Psoas muscle (tissue), 8 donors: ENCODE data around the gene DIP2C. TPM values are rescaled to one million over a fixed set of nuclear protein-coding genes. Genes with fewer than 3 reads are reported as not detected.
A peak's percentile ranks its signal among the peaks of the same experiment; 100 is the strongest.
"Not testable (repeated sequence)": the region's sequence is repeated elsewhere in the genome, so short reads cannot be mapped to it uniquely, and the experiment has no call there.

ENCODE experiments used
- ATAC-seq, 4 donors: fragments of 200-7000 bp; cut with Tn5 transposase; one replicate each; pipeline ENCODE4 v1.9.1; 2020; ENCODE audit warnings: moderate library complexity in 3 of 4, mild to moderate bottlenecking in 2 of 4
- DNase-seq, 2 donors: peaks; one replicate each; pipeline ENCODE4 v3.0.0-alpha.2; 2020
- H3K27ac ChIP-seq: fragments of 200-600 bp; one replicate; pipeline ENCODE4 v1.8.0; 2022
- H3K27me3 ChIP-seq, 3 donors: fragments of 200-600 bp in 1 of 3; one replicate each; pipeline versions ENCODE4 v1.6.1 to v1.8.0; 2013 to 2022; ENCODE audit warnings: low read length in 2 of 3, mild to moderate bottlenecking in 2 of 3, moderate library complexity in 1 of 3; ENCODE audit not compliant: insufficient read depth in 3 of 3
- H3K36me3 ChIP-seq, 2 donors: fragments of 200-600 bp in 1 of 2; one replicate each; pipeline versions ENCODE4 v1.6.1 to v1.8.0; 2013 to 2022; ENCODE audit warnings: low read depth in 1 of 2, mild to moderate bottlenecking in 1 of 2, moderate library complexity in 1 of 2; ENCODE audit not compliant: insufficient read depth in 1 of 2
- H3K4me1 ChIP-seq: fragments of 200-600 bp; one replicate; pipeline ENCODE4 v1.8.0; 2022
- H3K4me3 ChIP-seq: fragments of 200-600 bp; one replicate; pipeline ENCODE4 v1.8.0; 2022; ENCODE audit warnings: mild to moderate bottlenecking
- H3K9me3 ChIP-seq: fragments of 200-600 bp; one replicate; pipeline ENCODE4 v1.8.0; 2022
- WGBS, 3 donors: extraction: QIAGEN DNeasy Blood & Tissue Kit; methylation state at CpG; one replicate each; pipeline versions ENCODE4 v1.1.6 to v1.1.7; 2013; 5-methylcytosine and 5-hydroxymethylcytosine counted together
- intact Hi-C, 2 donors: fragments of 100-400 bp; cut with DNase I; formaldehyde crosslinking; loops; one replicate each; pipeline versions ENCODE4 v1.11.0 to v1.14.2; 2022
- polyA plus RNA-seq, 3 donors: library from polyadenylated mRNA; stranded (reverse); fragments of 200-250 nt; gene quantifications; one replicate each; pipeline ENCODE4 v1.2.3, GENCODE V29; 2013
- total RNA-seq, 4 donors: library from RNA; stranded (reverse); fragmentation: NEBNext Ultra II Directional in 2 of 4; extraction: Animal tissue kit (Norgen Biotek cat#: 25700) in 2 of 4; gene quantifications; one replicate each; pipeline versions ENCODE4 v1.2.1 to v1.2.4, GENCODE V29; 2021 to 2023
- TF ChIP-seq, protein P1 (sequence below): fragments of 200-600 bp; IDR thresholded peaks from one replicate; pipeline ENCODE4 v1.8.0; 2022; ENCODE audit warnings: antibody characterized with exemption
- donor health status: healthy with polysubstance abuse.
- donor health status: DM: no; HTN: no; CAD: no; lungs with moderate emphysema.
- donor health status: Bipolar disorder and iron deficiency.
- donor health status: healthy.
- donor health status: DM: yes; HTN: yes; CAD: no.
- donor health status: DM: no; HTN: no; CAD: no.
- donor health status: DM: no; HTN: no; CAD: no.
- donor health status: DM: yes; HTN: yes; CAD: no.

The DIP2C gene
- total and polyA plus RNA-seq, 7 donors = 7.7 to 32.0 (median 25.0) TPM

DNA sequence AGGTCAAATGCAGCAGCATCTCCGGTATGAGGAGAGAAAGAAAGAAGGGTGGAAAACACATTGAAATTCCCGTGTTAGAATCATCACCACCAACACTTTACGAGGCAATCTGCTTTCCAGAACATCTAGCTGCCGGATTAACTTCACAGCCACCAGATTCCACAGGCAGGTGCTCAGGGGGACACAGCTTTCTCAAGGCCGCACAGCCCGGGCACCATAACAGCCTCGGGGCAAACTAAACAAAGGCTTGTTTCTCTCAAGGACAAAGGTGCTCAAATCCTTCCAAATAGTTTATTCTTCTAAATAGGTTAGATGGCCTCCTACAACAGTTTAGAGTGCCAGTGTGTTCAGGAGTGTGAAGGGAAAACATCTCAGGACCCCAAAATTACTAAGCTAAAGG, 156.3 kb downstream of the DIP2C start:
- Histone ChIP-seq H3K27ac (no peak overlapping the region), H3K27me3 (no peaks in the 10 kb centered on the region), H3K36me3 (no peaks in the 10 kb centered on the region), H3K4me3 (no peak overlapping the region), H3K9me3 (no peaks in the 10 kb centered on the region), H3K4me1 (no peaks in the 10 kb centered on the region)
- no peak for DNase-seq
- ATAC-seq = no peak
- TF ChIP-seq, protein P1, sequence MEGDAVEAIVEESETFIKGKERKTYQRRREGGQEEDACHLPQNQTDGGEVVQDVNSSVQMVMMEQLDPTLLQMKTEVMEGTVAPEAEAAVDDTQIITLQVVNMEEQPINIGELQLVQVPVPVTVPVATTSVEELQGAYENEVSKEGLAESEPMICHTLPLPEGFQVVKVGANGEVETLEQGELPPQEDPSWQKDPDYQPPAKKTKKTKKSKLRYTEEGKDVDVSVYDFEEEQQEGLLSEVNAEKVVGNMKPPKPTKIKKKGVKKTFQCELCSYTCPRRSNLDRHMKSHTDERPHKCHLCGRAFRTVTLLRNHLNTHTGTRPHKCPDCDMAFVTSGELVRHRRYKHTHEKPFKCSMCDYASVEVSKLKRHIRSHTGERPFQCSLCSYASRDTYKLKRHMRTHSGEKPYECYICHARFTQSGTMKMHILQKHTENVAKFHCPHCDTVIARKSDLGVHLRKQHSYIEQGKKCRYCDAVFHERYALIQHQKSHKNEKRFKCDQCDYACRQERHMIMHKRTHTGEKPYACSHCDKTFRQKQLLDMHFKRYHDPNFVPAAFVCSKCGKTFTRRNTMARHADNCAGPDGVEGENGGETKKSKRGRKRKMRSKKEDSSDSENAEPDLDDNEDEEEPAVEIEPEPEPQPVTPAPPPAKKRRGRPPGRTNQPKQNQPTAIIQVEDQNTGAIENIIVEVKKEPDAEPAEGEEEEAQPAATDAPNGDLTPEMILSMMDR = no peak
- WGBS, 3 donors = 78 to 89% (median 81%) methylated on average over 7 of the region's 7 CpGs
- intact Hi-C loops = no loop called here

DNA sequence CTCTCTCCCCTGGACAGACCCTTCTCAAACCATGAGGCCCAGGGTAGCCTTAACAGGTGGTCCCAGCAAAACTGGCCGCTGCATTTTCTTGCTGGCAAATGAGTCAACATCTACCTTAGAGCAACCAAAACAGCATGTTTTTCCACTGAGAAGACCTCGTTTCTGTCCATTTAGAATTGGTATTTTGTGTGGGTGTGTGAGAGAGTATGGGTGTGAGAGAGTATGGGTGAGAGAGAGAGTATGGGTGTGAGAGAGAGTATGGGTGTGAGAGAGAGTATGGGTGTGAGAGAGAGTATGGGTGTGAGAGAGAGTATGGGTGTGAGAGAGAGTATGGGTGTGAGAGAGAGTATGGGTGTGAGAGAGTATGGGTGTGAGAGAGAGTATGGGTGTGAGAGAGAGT, 157.1 kb downstream of the DIP2C start:
- H3K27me3 ChIP-seq, DNase-seq, intact Hi-C loops, ATAC-seq, H3K4me1 ChIP-seq, H3K27ac ChIP-seq, H3K9me3 ChIP-seq, H3K36me3 ChIP-seq, H3K4me3 ChIP-seq: not testable (repeated sequence)
- 71 to 80% (median 73%) methylated on average over 2 of the region's 2 CpGs for WGBS, 3 donors

GRCh38 chr10:531541-531940, 157.9 kb downstream of the DIP2C start:
- 86 to 90% (median 88%) methylated on average over 18 of the region's 18 CpGs for WGBS, 3 donors
- Histone ChIP-seq H3K4me1 (no peaks in the 10 kb centered on the region), H3K4me3 (no peak overlapping the region), H3K9me3 (no peaks in the 10 kb centered on the region), H3K27me3 (no peaks in the 10 kb centered on the region), H3K36me3 (no peaks in the 10 kb centered on the region), H3K27ac (no peak overlapping the region)
- peak in 1 of 4 donors; percentile 24 for ATAC-seq
- TF ChIP-seq, protein P1 = no peak
- no peak for DNase-seq
- intact Hi-C loops = no loop called here

GRCh38 chr10:530717-531116, 158.8 kb downstream of the DIP2C start:
- no peaks in the 10 kb centered on the region for H3K27me3 ChIP-seq
- TF ChIP-seq, protein P1 = no peak
- ATAC-seq (no peak), DNase-seq (no peak)
- WGBS, 3 donors = 92% methylated on average over 16 of the region's 16 CpGs
- intact Hi-C loops = no loop called here
- H3K4me3 ChIP-seq = no peak overlapping the region
- H3K9me3 ChIP-seq = no peaks in the 10 kb centered on the region
- H3K27ac ChIP-seq = no peak overlapping the region
- H3K4me1 ChIP-seq = peaks cover 4% of the 10 kb centered on the region
- H3K36me3 ChIP-seq = no peaks in the 10 kb centered on the region

DNA sequence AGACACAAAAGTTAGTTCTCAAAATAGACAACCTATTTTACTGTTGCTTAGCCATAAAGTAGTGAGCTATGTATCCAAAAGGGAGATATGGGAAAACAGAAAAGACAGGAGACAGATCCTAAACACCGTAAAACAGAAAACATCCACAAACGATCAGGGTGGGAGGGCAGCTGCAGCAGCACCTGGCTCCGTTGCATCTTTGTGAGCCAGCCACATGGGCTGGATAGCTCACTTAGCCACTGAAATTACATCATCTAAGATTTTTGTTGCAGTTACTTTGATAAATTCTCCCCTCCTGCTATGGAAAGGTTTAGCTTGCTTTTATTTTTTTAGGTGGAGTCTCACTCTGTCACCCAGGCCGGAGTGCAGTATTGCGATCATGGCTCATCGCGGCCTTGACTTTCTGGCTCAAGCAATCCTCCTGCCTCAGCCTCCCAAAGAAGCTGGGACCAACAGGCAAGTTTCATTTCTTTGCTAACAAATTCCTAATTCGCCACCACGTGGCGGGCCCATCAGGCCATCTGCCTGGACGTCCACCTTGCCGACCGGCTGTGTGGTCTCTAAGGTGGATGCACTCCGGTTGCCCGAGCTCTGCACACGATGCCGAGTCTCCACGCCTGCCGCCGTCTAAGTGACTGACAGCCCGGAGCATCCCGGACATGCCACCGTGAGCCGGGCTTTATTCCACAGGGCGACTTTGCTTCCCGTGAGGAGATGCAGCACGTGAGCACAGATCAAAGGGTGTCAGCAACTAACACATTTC, 159.8 kb downstream of the DIP2C start:
- Histone ChIP-seq H3K9me3 (no peaks in the 10 kb centered on the region), H3K4me3 (no peak overlapping the region), H3K27ac (no peak overlapping the region), H3K36me3 (no peaks in the 10 kb centered on the region), H3K4me1 (peaks cover 12% of the 10 kb centered on the region), H3K27me3 (no peaks in the 10 kb centered on the region)
- no peak for DNase-seq
- TF ChIP-seq, protein P1 = no peak
- intact Hi-C loops = no loop called here
- WGBS, 3 donors = 91 to 94% (median 92%) methylated on average over 27 of the region's 27 CpGs
- ATAC-seq = no peak
